ENCODE data around the gene ZNF483.

GRCh38 chr9:111597852-111598732 is 73.1 kb downstream of the ZNF483 start:
- peak; percentile 42 to 75 (median 68) for TF ChIP-seq CTCF (IDR thresholded peaks at IDR 0.05)
- TF ChIP-seq POLR2A (IDR thresholded peaks at IDR 0.05): no peak
